SU-DHL-6 (cell line): ENCODE measurements around the gene TPO.

Experiments used
- H2AFZ ChIP-seq: fragments of 200-600 bp; sonication (generic); 2 replicates; pipeline ENCODE4 v1.6.1; 2014; ENCODE audit warnings: low read depth, mild to moderate bottlenecking, moderate library complexity, mixed read lengths, antibody characterized with exemption, low read length; ENCODE audit not compliant: severe bottlenecking
- H3F3A ChIP-seq: fragments of 200-600 bp; shearing (Covaris generic); 2 replicates; pipeline ENCODE4 v1.6.0; 2016; ENCODE audit warnings: antibody characterized with exemption, mild to moderate bottlenecking; ENCODE audit not compliant: insufficient read depth
- H3K27ac ChIP-seq: fragments of 200-600 bp; sonication (generic); 2 replicates; pipeline ENCODE4 v1.5.1; 2016; ENCODE audit warnings: low read depth, mild to moderate bottlenecking, low read length, moderate library complexity, mixed read lengths
- H3K27me3 ChIP-seq: fragments of 200-600 bp; sonication (generic), shearing (Covaris generic); 2 replicates; pipeline ENCODE4 v1.6.0; 2014; ENCODE audit warnings: mild to moderate bottlenecking, low read length
- H3K36me3 ChIP-seq: fragments of 200-600 bp; sonication (generic); 2 replicates; pipeline ENCODE4 v1.6.1; 2014; ENCODE audit warnings: mild to moderate bottlenecking, low read length, mixed read lengths
- H3K4me2 ChIP-seq: fragments of 300-600, 200-600 bp; shearing (Covaris generic), sonication (generic); 2 replicates; pipeline ENCODE4 v1.6.0; 2014; ENCODE audit warnings: low read length, low read depth, mild to moderate bottlenecking; ENCODE audit not compliant: poor library complexity, severe bottlenecking
- H3K4me3 ChIP-seq: fragments of 200-600 bp; sonication (generic); 2 replicates; pipeline ENCODE4 v1.5.1; 2014; ENCODE audit warnings: antibody characterized with exemption, low read length, mild to moderate bottlenecking, mixed read lengths; ENCODE audit not compliant: insufficient read depth, poor library complexity, severe bottlenecking
- H3K79me2 ChIP-seq: fragments of 200-600 bp; sonication (generic); 2 replicates; pipeline ENCODE4 v1.6.1; 2014; ENCODE audit warnings: mild to moderate bottlenecking, low read length, moderate library complexity; ENCODE audit not compliant: insufficient read depth
- H3K9ac ChIP-seq: fragments of 200-600 bp; sonication (generic); 2 replicates; pipeline ENCODE4 v1.7.0; 2014; ENCODE audit warnings: mild to moderate bottlenecking, low read length
- H3K9me2 ChIP-seq: fragments of 200-600 bp; sonication (generic); replicated peaks from 2 replicates; pipeline ENCODE4 v1.6.1; 2014; ENCODE audit warnings: low read length; ENCODE audit not compliant: insufficient read depth
- H3K9me3 ChIP-seq: fragments of 200-600 bp; sonication (generic); 2 replicates; pipeline ENCODE4 v1.6.1; 2014; ENCODE audit warnings: low read length, mixed read lengths; ENCODE audit not compliant: insufficient read depth
- H4K20me1 ChIP-seq: fragments of 200-600 bp; sonication (generic); 2 replicates; pipeline ENCODE4 v1.6.1; 2014; ENCODE audit warnings: low read depth, mild to moderate bottlenecking, antibody characterized with exemption, low read length, moderate library complexity, mixed read lengths
- EZH2phosphoT487 ChIP-seq: fragments of 200-600 bp; sonication (generic), shearing (Covaris generic); conservative IDR thresholded peaks from 2 replicates; pipeline ENCODE4 v1.6.1; 2018; ENCODE audit warnings: mild to moderate bottlenecking, antibody characterized with exemption, low read length, moderate library complexity, mixed read lengths
- TF ChIP-seq, protein P1 (sequence below): fragments of 200-600 bp; sonication (generic); IDR thresholded peaks from one replicate; pipeline ENCODE4 v1.5.1; 2017; ENCODE audit warnings: antibody characterized with exemption, mild to moderate bottlenecking, low read length, moderate library complexity; ENCODE audit not compliant: insufficient read depth, poor library complexity, severe bottlenecking

Gene TPO

DNA sequence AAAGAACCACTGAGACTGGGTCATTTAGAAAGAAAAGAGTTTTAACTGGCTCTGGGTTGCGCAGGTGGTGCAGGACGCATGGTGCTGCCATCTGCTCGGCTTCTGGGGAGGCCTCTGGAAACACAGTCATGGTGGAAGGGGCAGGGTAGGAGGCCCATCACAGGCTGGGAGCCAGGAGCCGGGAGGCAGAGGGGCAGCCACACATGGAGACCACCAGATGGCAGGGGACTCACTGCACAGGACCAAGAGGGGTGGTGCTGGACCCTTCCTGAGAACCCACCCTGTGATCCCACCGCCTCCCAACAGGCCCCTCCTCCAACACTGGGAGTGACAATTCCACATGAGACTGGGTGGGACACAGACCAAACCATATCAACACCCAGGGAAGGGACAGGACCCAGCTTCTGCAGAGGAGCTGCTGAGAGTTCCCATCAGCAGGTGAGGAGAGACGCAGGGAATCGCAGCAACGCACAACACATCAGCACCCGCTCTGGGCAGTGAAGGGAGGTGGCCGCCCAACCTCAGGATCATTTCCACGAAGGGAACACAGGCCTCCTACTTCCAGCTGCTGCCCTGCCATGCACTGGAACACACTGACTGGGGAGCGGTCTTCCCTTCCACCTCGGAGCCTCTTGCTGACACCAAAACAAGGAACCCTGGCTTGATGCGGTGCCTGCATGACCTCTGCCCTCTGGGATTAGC, 130.7 kb downstream of the TPO start:
- H3K4me2 ChIP-seq, result no peak overlapping the region
- H3K79me2 ChIP-seq, result no peaks in the 10 kb centered on the region
- no peak overlapping the region for H2AFZ ChIP-seq
- H3K4me3 ChIP-seq, result no peak overlapping the region
- no peaks in the 10 kb centered on the region for H4K20me1 ChIP-seq
- no peaks in the 10 kb centered on the region for H3F3A ChIP-seq
- H3K36me3 ChIP-seq, result no peaks in the 10 kb centered on the region
- no peaks in the 10 kb centered on the region for H3K9me2 ChIP-seq
- no peak overlapping the region for H3K27ac ChIP-seq
- no peak for TF ChIP-seq EZH2phosphoT487
- TF ChIP-seq, protein P1, sequence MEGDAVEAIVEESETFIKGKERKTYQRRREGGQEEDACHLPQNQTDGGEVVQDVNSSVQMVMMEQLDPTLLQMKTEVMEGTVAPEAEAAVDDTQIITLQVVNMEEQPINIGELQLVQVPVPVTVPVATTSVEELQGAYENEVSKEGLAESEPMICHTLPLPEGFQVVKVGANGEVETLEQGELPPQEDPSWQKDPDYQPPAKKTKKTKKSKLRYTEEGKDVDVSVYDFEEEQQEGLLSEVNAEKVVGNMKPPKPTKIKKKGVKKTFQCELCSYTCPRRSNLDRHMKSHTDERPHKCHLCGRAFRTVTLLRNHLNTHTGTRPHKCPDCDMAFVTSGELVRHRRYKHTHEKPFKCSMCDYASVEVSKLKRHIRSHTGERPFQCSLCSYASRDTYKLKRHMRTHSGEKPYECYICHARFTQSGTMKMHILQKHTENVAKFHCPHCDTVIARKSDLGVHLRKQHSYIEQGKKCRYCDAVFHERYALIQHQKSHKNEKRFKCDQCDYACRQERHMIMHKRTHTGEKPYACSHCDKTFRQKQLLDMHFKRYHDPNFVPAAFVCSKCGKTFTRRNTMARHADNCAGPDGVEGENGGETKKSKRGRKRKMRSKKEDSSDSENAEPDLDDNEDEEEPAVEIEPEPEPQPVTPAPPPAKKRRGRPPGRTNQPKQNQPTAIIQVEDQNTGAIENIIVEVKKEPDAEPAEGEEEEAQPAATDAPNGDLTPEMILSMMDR, result no peak
- H3K9me3 ChIP-seq, result no peaks in the 10 kb centered on the region
- no peaks in the 10 kb centered on the region for H3K27me3 ChIP-seq
- H3K9ac ChIP-seq, result no peak overlapping the region

DNA sequence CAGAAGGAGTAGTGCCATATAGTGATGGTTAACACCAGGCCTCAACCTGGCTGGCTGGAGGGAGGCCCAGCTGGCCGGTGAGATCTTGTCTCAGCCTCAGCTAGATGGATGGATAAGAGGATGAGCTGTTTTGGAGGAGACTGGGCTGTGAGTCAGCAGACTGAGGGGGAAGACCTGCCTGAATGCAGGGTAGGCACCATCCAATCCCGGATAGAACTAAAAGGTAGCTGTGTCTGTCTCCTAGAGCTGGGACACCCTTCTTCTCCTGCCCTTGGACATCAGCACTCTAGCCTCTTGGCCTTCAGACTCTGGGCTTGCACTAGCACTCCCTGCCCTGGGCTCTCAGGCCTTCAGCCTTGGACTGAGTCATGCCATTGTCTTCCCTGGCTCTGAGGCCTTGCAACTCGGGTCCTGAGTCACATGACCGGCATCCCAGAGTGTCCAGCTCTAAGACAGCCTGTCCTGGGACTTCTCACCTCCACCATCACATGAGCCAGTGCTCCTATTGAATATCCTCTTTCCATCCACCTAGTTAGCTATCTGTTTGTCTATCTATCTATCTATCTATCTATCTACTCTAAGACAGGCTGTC, 131.3 kb downstream of the TPO start:
- Histone ChIP-seq H3K9ac (no peak overlapping the region), H4K20me1 (no peaks in the 10 kb centered on the region), H3K9me3 (no peaks in the 10 kb centered on the region), H2AFZ (no peak overlapping the region), H3K4me3 (no peak overlapping the region), H3K27ac (no peak overlapping the region), H3K79me2 (no peaks in the 10 kb centered on the region), H3F3A (no peaks in the 10 kb centered on the region), H3K27me3 (no peaks in the 10 kb centered on the region), H3K9me2 (no peaks in the 10 kb centered on the region), H3K4me2 (no peak overlapping the region), H3K36me3 (no peaks in the 10 kb centered on the region)
- TF ChIP-seq, protein P1, result no peak
- TF ChIP-seq EZH2phosphoT487, result no peak

DNA sequence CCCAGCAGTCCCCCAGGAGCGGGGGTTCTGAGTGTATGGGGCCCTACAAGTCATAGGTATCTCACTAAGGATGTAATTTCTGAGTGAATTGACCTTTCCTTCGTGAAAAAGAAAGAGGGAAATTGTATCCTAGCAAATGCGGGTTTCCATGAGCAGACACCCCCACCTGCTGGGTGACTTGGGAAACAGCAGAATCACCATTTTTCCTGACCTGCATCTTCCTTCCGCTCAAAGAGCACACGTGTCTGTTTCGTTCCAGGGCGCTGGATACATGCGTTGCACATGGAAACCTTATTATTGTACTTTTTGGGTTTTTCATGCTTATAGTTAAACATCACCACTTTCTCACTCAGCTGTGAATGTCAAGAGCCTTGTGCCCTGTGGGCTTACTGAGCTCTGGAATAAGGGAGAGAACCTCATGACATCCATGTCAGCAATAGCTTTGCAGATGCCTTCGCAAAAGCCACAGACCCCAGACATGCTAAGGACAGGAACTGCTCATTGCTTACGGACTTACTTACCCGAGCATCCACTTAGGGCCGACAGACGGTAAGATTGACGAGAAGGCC, 132.8 kb downstream of the TPO start:
- no peaks in the 10 kb centered on the region for H3K36me3 ChIP-seq
- no peak overlapping the region for H3K4me2 ChIP-seq
- H4K20me1 ChIP-seq, result no peaks in the 10 kb centered on the region
- H3K4me3 ChIP-seq, result no peak overlapping the region
- H3K79me2 ChIP-seq, result no peaks in the 10 kb centered on the region
- H3K9me3 ChIP-seq, result no peaks in the 10 kb centered on the region
- H3K9me2 ChIP-seq, result no peaks in the 10 kb centered on the region
- H3K27ac ChIP-seq, result no peak overlapping the region
- no peak for TF ChIP-seq EZH2phosphoT487
- TF ChIP-seq, protein P1, result peak; percentile 27
- no peaks in the 10 kb centered on the region for H3K27me3 ChIP-seq
- no peak overlapping the region for H3K9ac ChIP-seq
- no peak overlapping the region for H2AFZ ChIP-seq
- no peaks in the 10 kb centered on the region for H3F3A ChIP-seq
